HFF-Myc (cell line): Measurements from ENCODE around the gene CDH23.
A peak's percentile ranks its signal among the peaks of the same experiment; 100 is the strongest.

Experiments
- DNase-seq: peaks from one replicate; pipeline ENCODE4 v3.0.0-alpha.2; 2011; ENCODE audit warnings: low read depth; ENCODE audit errors: extremely low read depth
- H3K4me3 ChIP-seq: replicated peaks from 2 replicates; pipeline ENCODE4 v1.5.1; 2011; ENCODE audit warnings: low read depth, mild to moderate bottlenecking, control low read depth, low read length
- TF ChIP-seq, protein P1 (sequence below): IDR thresholded peaks from 2 replicates; pipeline ENCODE4 v1.5.1; 2012; ENCODE audit warnings: mild to moderate bottlenecking, low read depth, low read length, control low read depth; ENCODE audit errors: missing control alignments

CDH23 gene

DNA sequence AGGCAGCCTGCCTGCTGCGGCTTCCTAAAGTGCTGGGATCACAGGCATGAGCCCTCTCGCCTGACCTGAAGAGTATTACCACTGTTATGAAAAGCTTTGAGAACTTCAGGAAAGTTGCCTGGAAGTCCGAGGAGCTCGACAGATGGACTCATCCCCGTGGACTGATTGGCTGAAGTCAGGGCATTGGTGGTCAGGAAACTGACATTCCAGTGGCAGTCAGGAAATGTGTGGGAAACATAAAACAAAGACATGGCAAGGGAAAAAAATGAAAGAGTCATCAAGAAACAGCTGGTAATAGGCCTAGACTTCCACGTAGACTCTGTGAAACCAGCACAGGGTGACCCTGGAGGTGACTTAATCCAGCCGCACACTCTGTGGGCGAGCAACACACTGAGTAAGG is 123.3 kb downstream of the CDH23 start:
- no peak overlapping the region for H3K4me3 ChIP-seq
- TF ChIP-seq, protein P1, sequence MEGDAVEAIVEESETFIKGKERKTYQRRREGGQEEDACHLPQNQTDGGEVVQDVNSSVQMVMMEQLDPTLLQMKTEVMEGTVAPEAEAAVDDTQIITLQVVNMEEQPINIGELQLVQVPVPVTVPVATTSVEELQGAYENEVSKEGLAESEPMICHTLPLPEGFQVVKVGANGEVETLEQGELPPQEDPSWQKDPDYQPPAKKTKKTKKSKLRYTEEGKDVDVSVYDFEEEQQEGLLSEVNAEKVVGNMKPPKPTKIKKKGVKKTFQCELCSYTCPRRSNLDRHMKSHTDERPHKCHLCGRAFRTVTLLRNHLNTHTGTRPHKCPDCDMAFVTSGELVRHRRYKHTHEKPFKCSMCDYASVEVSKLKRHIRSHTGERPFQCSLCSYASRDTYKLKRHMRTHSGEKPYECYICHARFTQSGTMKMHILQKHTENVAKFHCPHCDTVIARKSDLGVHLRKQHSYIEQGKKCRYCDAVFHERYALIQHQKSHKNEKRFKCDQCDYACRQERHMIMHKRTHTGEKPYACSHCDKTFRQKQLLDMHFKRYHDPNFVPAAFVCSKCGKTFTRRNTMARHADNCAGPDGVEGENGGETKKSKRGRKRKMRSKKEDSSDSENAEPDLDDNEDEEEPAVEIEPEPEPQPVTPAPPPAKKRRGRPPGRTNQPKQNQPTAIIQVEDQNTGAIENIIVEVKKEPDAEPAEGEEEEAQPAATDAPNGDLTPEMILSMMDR = no peak
- no peak for DNase-seq

DNA sequence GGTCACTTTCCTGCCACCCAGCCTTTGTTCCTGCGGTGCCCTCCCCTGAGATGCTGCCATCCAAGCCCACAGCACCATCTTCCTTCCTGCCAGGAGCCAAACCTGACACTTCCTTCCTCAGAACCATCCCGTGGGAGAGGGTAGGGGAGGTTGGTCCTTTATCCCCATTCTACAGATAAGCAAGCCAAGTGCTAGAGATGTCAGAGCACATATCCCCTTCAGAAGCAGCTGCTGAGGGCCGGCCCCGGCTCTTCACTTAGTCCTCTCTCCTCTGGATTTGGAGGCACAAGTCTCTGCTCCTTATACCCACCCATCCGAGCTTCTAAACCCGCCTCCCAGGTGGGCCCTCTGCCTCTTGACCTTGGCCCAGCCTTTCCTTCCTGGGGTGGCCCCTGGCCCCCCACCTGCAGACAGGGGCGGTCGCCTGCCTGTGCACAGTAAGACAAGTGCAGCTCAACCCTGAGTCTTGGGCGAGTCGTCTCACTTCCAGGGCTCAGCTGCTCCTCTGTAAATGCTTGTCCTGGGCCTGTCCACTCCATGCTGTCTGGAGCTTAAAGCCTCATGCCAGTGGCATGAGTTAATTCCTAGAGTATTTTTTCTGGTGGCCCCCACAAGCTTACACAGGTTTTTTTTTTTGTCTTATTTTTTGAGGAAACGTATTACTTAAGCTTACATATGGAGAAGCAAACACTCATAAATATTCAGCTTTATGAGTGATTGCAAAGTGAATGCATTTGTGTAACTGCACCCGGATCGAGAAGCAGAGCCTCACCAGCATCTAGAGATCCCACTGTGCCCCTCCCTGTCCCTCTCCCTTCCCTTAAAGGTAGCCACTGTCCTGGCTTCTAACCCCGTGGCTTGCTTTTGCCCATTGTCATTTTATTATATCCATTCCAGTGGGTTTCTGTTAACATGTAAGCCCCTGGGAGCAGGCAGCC is 125.1 kb downstream of the CDH23 start:
- H3K4me3 ChIP-seq = no peak overlapping the region
- no peak for DNase-seq
- TF ChIP-seq, protein P1 = no peak

DNA sequence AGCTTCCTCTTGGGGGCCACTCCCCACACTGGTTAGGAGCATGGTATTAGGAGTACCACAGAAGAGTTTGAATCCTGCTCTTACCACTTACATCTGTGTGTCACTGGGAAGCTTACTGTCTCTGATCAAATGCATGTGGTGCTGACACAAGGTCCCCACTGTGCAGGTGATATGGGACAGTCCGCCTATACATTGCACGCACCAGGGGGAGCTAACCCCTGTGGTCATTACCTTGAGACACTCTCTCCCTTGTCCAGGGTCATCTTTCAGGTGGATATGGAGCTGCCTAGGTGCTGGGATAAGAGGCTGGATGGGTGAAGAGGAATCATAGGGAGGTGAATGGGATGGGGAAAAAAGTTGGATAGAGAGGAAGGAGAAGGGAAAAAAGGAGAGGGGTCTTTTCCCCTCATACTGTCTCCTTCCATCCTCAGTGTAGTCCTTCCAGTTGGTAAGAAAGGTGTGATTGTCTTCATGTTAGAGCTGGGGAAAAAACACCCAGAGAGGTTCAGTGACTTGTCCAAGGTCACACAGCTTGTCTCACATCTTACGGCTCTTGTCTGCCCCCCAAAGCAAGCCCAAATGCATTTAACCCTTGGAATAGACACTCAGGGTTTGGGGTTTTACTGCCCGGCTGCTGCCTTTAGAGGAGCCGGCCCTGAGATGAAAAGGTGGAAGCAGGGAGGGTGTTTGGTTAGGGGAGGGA is 125.9 kb downstream of the CDH23 start:
- TF ChIP-seq, protein P1 = peak; percentile 11
- DNase-seq = no peak
- no peak overlapping the region for H3K4me3 ChIP-seq

DNA sequence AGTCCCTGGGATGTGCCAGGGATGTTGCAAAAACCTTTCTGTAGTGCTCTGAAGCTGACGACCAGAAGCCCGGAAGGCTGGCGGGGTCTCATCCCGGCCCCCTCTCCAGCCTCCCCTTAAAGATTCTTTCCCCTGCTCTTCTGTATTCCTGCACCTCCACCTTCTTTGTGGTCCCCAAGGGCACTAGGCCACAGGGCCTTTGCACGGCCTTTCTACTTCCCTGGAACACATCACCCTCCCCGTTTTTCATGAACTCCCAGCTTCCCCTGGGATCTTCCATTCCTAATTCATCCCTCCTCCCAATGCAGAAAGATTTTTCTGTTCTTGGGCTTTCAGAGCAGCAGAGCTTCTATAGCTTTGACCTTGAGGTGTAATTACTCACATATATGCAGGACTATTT is 127.0 kb downstream of the CDH23 start:
- TF ChIP-seq, protein P1 = no peak
- no peak overlapping the region for H3K4me3 ChIP-seq
- DNase-seq = no peak

DNA sequence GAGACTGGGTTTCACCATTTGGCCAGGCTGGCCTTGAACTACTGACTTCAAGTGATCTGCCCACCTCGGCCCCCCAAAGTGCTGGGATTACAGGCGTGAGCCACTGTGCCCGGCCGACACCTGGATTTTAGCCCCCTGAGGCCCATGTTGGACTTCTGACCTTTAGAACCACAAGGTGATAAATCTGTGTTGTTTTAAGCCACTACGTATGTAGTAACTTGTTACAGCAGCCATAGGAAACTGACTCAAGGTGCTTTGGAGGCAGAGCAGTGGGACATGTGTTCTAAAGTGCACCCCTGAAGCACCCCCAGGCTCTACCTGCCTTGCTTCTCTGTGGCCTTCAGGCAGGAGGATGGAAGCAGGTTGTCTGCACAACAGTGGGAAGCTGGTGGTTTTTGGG is 128.4 kb downstream of the CDH23 start:
- H3K4me3 ChIP-seq = no peak overlapping the region
- DNase-seq = no peak
- TF ChIP-seq, protein P1 = no peak

DNA sequence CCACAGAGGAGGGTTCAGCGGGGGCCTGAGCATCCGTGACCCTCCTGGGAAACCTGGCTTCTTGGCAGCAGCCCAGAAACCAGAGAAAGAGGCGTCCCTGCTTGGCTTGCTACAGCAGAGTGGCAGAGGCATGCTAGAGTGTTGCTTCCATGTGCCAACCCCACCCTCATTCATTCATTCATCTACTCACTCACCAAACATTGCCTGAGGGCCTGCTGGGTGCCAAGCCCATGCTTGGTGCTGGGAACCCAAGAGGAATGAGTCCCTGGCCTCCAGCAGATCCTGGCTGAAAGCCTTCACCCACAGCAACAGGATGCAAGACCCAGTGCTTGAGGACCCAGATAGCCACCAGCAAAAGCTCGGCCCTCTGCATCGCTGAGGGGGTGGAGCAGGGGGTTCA is 129.0 kb downstream of the CDH23 start:
- H3K4me3 ChIP-seq = no peak overlapping the region
- TF ChIP-seq, protein P1 = no peak
- no peak for DNase-seq
